ENCODE data around the gene ASCL5. TPM values are rescaled to one million over a fixed set of nuclear protein-coding genes. Genes with fewer than 3 reads are reported as not detected.

Gene ASCL5
- total RNA-seq, 1 experiment from 2014 or later, result 0.15 TPM

DNA sequence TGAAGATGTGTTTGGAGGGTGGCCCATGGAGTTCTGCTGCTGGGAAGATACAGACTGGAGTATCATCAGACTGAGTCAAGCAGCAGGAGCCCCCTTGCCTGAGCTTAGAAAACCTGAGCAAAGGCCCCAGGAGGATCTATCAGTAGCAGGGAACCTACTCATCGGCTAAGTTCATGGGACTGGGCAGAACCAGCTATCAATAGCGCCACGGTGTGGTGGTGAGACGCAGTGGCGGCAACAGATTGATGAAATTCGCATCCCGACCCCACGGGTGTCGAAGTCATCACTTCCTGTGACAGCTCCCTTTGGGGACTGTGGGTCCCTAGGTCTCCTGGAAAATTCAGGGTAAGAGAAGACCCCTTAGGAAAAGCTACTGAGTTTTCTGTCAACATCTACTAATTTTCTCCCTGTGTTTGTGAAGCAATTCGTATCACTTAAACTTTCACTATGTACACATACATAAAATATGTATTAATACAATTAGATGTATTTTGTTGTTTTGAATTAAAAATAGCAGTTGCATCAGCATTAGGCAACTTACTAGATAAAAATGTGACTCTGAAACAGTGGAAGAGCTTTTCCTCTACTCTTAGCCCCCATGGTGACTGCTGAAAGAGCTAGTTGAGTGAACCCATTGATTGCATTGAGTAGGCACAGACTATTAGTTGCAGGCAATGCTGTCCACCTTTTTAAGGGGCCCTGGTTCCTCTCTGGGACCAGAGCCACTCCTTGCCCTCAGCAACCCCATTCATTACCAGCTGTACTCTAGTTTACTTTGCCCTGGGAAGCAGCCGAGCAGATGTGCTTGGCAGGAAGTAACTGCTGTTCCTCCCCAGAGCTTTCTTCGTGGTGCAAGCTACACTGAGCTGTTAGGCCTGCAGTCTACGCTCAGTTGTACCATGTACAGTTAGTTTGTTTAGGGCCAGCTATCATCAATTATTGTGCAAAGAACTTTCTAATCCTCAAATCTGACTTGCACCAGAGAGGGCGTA, 7.5 kb downstream of the ASCL5 start:
- no peak overlapping the region for H3K4ac ChIP-seq (ENCODE audit: low read depth, low read length)
- no peaks in the 10 kb centered on the region for H3K36me3 Mint-ChIP-seq (ENCODE audit: insufficient read depth in 1 of 3, low read depth in 3 of 3)
- H2AK5ac ChIP-seq (ENCODE audit: insufficient read length, low read length), result no peak overlapping the region
- no peak overlapping the region for H3K27ac Mint-ChIP-seq
- no peaks in the 10 kb centered on the region for H3K4me1 ChIP-seq (ENCODE audit: insufficient read depth, low read length)
- H2BK5ac ChIP-seq (ENCODE audit: insufficient read length, low read length), result no peak overlapping the region
- no peak overlapping the region for H2BK12ac ChIP-seq (ENCODE audit: insufficient read length, low read depth, low read length)
- no peak overlapping the region for H3K9ac ChIP-seq (ENCODE audit: extremely low read depth, insufficient read length, low read length)
- no peak overlapping the region for H3K27ac ChIP-seq (ENCODE audit: insufficient read length, low read depth, low read length)
- H4K20me1 ChIP-seq (ENCODE audit: control insufficient read depth, insufficient read depth, insufficient read length), result no peaks in the 10 kb centered on the region
- H3K4me3 Mint-ChIP-seq, result no peak overlapping the region
- no peak overlapping the region for H4K8ac ChIP-seq (replicated peaks; ENCODE audit: insufficient read length, low read depth, low read length)
- H3K4me2 ChIP-seq (ENCODE audit: insufficient read depth, insufficient read length, low read length), result no peak overlapping the region
- H2BK20ac ChIP-seq (ENCODE audit: low read depth, low read length, poor library complexity, severe bottlenecking), result no peak overlapping the region
- TF ChIP-seq CTCF (conservative IDR thresholded peaks at IDR 0.05), result peak; percentile 91
- DNase-seq, result peak; percentile 80
- H2BK120ac ChIP-seq (ENCODE audit: low read depth, low read length, poor library complexity, severe bottlenecking), result no peak overlapping the region
- no peaks in the 10 kb centered on the region for H3K79me2 ChIP-seq (ENCODE audit: insufficient read depth, low read length)
- H3K9me3 ChIP-seq (ENCODE audit: control insufficient read depth, low read depth, low read length), result no peaks in the 10 kb centered on the region
- no peaks in the 10 kb centered on the region for H3K9me3 Mint-ChIP-seq
- no peak overlapping the region for H3K18ac ChIP-seq (ENCODE audit: insufficient read length, low read depth, low read length)
- H3K79me1 ChIP-seq (ENCODE audit: insufficient read depth, low read depth, low read length, poor library complexity, severe bottlenecking), result no peaks in the 10 kb centered on the region
- peaks cover 66% of the 10 kb centered on the region for H3K27me3 Mint-ChIP-seq (ENCODE audit: low read depth)
- H2AFZ ChIP-seq (ENCODE audit: low read length), result no peak overlapping the region
- peaks cover 5% of the 10 kb centered on the region for H3K23me2 ChIP-seq (ENCODE audit: insufficient read length, low read depth, low read length, poor library complexity, severe bottlenecking)
- no peak overlapping the region for H4K91ac ChIP-seq (ENCODE audit: insufficient read length, low read depth, low read length)
- H3K27me3 ChIP-seq (ENCODE audit: insufficient read depth, low read length), result peaks cover 14% of the 10 kb centered on the region; the same call in 1 of the 2 replicates
- no CpG with 5 or more reads among the region's 14 CpGs for WGBS (ENCODE audit: extremely low coverage, insufficient read length, low lambda C conversion rate)
- H4K5ac ChIP-seq (ENCODE audit: insufficient read length, low read depth, low read length), result no peak overlapping the region
- peaks cover 6 to 12% of the 10 kb centered on the region in 2 experiments; a peak in 3 of 4 replicates for H3K4me1 Mint-ChIP-seq
- no peak overlapping the region for H3T11ph ChIP-seq (ENCODE audit: low read length)
- H2BK15ac ChIP-seq (ENCODE audit: low read depth, low read length), result no peak overlapping the region
- no peak overlapping the region for H3K14ac ChIP-seq (ENCODE audit: insufficient read depth, low read length)
- no peak overlapping the region for H3K23ac ChIP-seq (ENCODE audit: insufficient read length, low read depth, low read length)
- no peak overlapping the region for H3K56ac ChIP-seq (ENCODE audit: insufficient read length, low read depth, low read length)
